K562 (cell line): ENCODE results near the gene PARP4. TPM values are rescaled to one million over a fixed set of nuclear protein-coding genes. Genes with fewer than 3 reads are reported as not detected.

Experiments used
- ATAC-seq: fragments of 200-7000 bp; cut with Tn5 transposase; 3 replicates; pipeline ENCODE4 v1.9.1; 2020; ENCODE audit warnings: moderate library complexity
- BruUV-seq: library from RNA; stranded (reverse); fragments of 400-500 nt; replicated peaks from 2 replicates; lab custom pipeline; 2021; lab: Mats Ljungman, UMichigan
- CTCF ChIA-PET: fragments of 300-600 bp; formaldehyde crosslinking; extraction: SDS; loops from one replicate; lab custom pipeline; 2021; ENCODE audit warnings: low intra/inter-chr PET ratio; lab: Yijun Ruan, JAX
- POLR2A ChIA-PET: fragments of 300-600, 350-650 bp; sonication (Branson Sonifier 250); formaldehyde crosslinking; extraction: SDS; loops from one replicate; lab custom pipeline; 2021; ENCODE audit warnings: antibody characterized with exemption, inconsistent platforms; lab: Yijun Ruan, JAX
- DNase-seq, 4 experiments: peaks; one replicate each; pipeline versions ENCODE4 v3.0.0 to v3.0.0-alpha.2; 2011 to 2018; ENCODE audit warnings: low spot score in 3 of 4, mixed read lengths in 3 of 4; ENCODE audit errors: extremely low read depth in 1 of 4
- FAIRE-seq: peaks from 2 replicates; lab custom pipeline; 2011; peaks lifted over from hg19 to GRCh38; lab: Jason Lieb, UNC
- H2AFZ ChIP-seq: 2 replicates; pipeline ENCODE4 v1.6.0; 2011; ENCODE audit warnings: low read depth, low read length, control low read depth, inconsistent platforms
- H3K27ac ChIP-seq: fragments of 200-600 bp; 3 replicates; pipeline ENCODE4 v1.8.0; 2011; ENCODE audit warnings: low read depth, mild to moderate bottlenecking, control low read depth, inconsistent platforms, low read length, moderate library complexity, mixed read lengths; ENCODE audit errors: extremely low read depth
- H3K27me3 ChIP-seq, 2 experiments: fragments of 300-600 bp in 1 of 2; 2 replicates in 1 of 2; 3 replicates in 1 of 2; pipeline versions ENCODE4 v1.6.0 to v1.8.0; 2011; ENCODE audit warnings: inconsistent platforms in 2 of 2, low read length in 2 of 2, mild to moderate bottlenecking in 1 of 2, mixed read lengths in 1 of 2, moderate library complexity in 1 of 2; ENCODE audit not compliant: control insufficient read depth in 2 of 2, insufficient read depth in 2 of 2
- H3K36me3 ChIP-seq: fragments of 300-600 bp; 3 replicates; pipeline ENCODE4 v1.8.0; 2011; ENCODE audit warnings: mild to moderate bottlenecking, low read length, inconsistent platforms; ENCODE audit not compliant: control insufficient read depth, insufficient read depth
- H3K4me1 ChIP-seq, 2 experiments: fragments of 200-600 bp in 1 of 2; replicated peaks in 1 of 2; 2 replicates in 1 of 2; 3 replicates in 1 of 2; pipeline versions ENCODE4 v1.5.1 to v1.8.0; 2011; ENCODE audit warnings: inconsistent platforms in 2 of 2, low read length in 2 of 2, mild to moderate bottlenecking in 1 of 2, mixed read lengths in 1 of 2, moderate library complexity in 1 of 2; ENCODE audit not compliant: control insufficient read depth in 2 of 2, insufficient read depth in 2 of 2
- H3K4me2 ChIP-seq: 2 replicates; pipeline ENCODE4 v1.6.1; 2011; ENCODE audit warnings: low read length, control low read depth, inconsistent platforms, mixed read lengths; ENCODE audit not compliant: insufficient read depth
- H3K4me3 ChIP-seq: fragments of 200-600 bp; sonication (generic), shearing (Covaris generic); 2 replicates; pipeline ENCODE4 v1.5.1; 2016; ENCODE audit warnings: control low read depth, inconsistent platforms
- H3K79me2 ChIP-seq: fragments of 200-600 bp; 3 replicates; pipeline ENCODE4 v1.8.0; 2011; ENCODE audit warnings: low read length, inconsistent platforms; ENCODE audit not compliant: control insufficient read depth, insufficient read depth
- H3K9ac ChIP-seq, 2 experiments: 2 replicates each; pipeline versions ENCODE4 v1.6.0 to v1.6.1; 2011; ENCODE audit warnings: low read depth in 2 of 2, low read length in 2 of 2, control low read depth in 1 of 2, inconsistent platforms in 1 of 2, mild to moderate bottlenecking in 1 of 2, mixed read lengths in 1 of 2; ENCODE audit not compliant: insufficient read depth in 1 of 2
- H3K9me1 ChIP-seq: one replicate; pipeline ENCODE4 v1.6.0; 2011; ENCODE audit warnings: inconsistent platforms, mild to moderate bottlenecking, low read length, moderate library complexity; ENCODE audit not compliant: control insufficient read depth, insufficient read depth
- H3K9me3 ChIP-seq: replicated peaks from 2 replicates; pipeline ENCODE4 v1.5.1; 2011; ENCODE audit warnings: low read depth, low read length, inconsistent platforms; ENCODE audit not compliant: control insufficient read depth, insufficient read depth
- H4K20me1 ChIP-seq: replicated peaks from 2 replicates; pipeline ENCODE4 v1.6.1; 2011; ENCODE audit warnings: low read length, inconsistent platforms, mixed read lengths; ENCODE audit not compliant: control insufficient read depth, insufficient read depth
- DIDO1 ChIP-seq: fragments of 450-650 bp; IDR thresholded peaks from 2 replicates; pipeline ENCODE4 v1.6.1; 2016; ENCODE audit warnings: low read depth, missing biosample characterization, missing genetic modification characterization
- FOXJ3 ChIP-seq: sonication (generic); formaldehyde crosslinking; IDR thresholded peaks from 2 replicates; pipeline ENCODE4 v1.4.0; 2020; ENCODE audit warnings: mild to moderate bottlenecking, missing genetic modification reagents
- GABPB1 ChIP-seq: sonication (generic); formaldehyde crosslinking; IDR thresholded peaks from 2 replicates; pipeline ENCODE4 v1.8.0; 2022; ENCODE audit warnings: mild to moderate bottlenecking, missing genetic modification reagents
- HMGN3 ChIP-seq: IDR thresholded peaks from 2 replicates; pipeline ENCODE4 v1.6.1; 2011; ENCODE audit warnings: borderline replicate concordance, low read depth, mild to moderate bottlenecking, mixed read lengths, low read length; ENCODE audit not compliant: insufficient read length; ENCODE audit errors: extremely low read depth
- KDM1A ChIP-seq, 2 experiments: fragments of 450-650 bp; IDR thresholded peaks; 2 replicates each; pipeline ENCODE4 v1.6.1; 2016; ENCODE audit warnings: mild to moderate bottlenecking in 2 of 2
- PHB2 ChIP-seq: fragments of 450-650 bp; IDR thresholded peaks from 2 replicates; pipeline ENCODE4 v1.6.1; 2017; ENCODE audit warnings: low read depth
- POLR2A ChIP-seq: fragments of 450-650 bp; conservative IDR thresholded peaks from 2 replicates; pipeline ENCODE4 v1.6.1; 2016
- POLR2H ChIP-seq: IDR thresholded peaks from 2 replicates; pipeline ENCODE4 v1.6.1; 2016; ENCODE audit warnings: missing genetic modification characterization, low read depth, mild to moderate bottlenecking, control low read depth, missing compliant biosample characterization, moderate library complexity
- ZNF184 ChIP-seq: sonication (generic); formaldehyde crosslinking; IDR thresholded peaks from 2 replicates; pipeline ENCODE4 v1.5.0; 2020; ENCODE audit warnings: missing genetic modification reagents
- ZNF431 ChIP-seq: sonication (generic); formaldehyde crosslinking; IDR thresholded peaks from 2 replicates; pipeline ENCODE4 v1.8.0; 2022; ENCODE audit warnings: mild to moderate bottlenecking, missing genetic modification reagents
- ZNF511 ChIP-seq: sonication (generic); formaldehyde crosslinking; IDR thresholded peaks from 2 replicates; pipeline ENCODE4 v1.8.0; 2022; ENCODE audit warnings: mild to moderate bottlenecking, missing genetic modification reagents
- ZNF639 ChIP-seq, 2 experiments: fragments of 200-800 bp in 1 of 2; sonication (Bioruptor generic) in 1 of 2; sonication (generic) in 1 of 2; formaldehyde crosslinking in 1 of 2; IDR thresholded peaks in 1 of 2; conservative IDR thresholded peaks in 1 of 2; 2 replicates each; pipeline versions ENCODE4 v1.5.0 to v1.6.1; 2016 to 2020; ENCODE audit warnings: missing compliant biosample characterization in 1 of 2, missing genetic modification characterization in 1 of 2, missing genetic modification reagents in 1 of 2
- ZNF644 ChIP-seq: fragments of 200-800 bp; sonication (Bioruptor generic); IDR thresholded peaks from 2 replicates; pipeline ENCODE4 v1.6.1; 2016; ENCODE audit warnings: low read depth, missing genetic modification characterization, missing compliant biosample characterization
- WGBS: fragments of 100-300 bp; shearing (Covaris generic); methylation state at CpG from one replicate; pipeline ENCODE4 v1.1.6; 2016; ENCODE audit warnings: low coverage, mixed read lengths; ENCODE audit not compliant: insufficient coverage; ENCODE audit errors: missing lambda C conversion rate; 5-methylcytosine and 5-hydroxymethylcytosine counted together
- in situ Hi-C: fragments of 300-500 bp; cut with MboI; formaldehyde crosslinking; loops from 4 replicates; pipeline ENCODE4 v1.15.0; 2018; ENCODE audit warnings: inconsistent platforms, mixed read lengths
- intact Hi-C: fragments of 100-400 bp; cut with micrococcal nuclease; formaldehyde crosslinking; loops from 2 replicates; pipeline ENCODE4 v1.14.2; 2022
- polyA plus RNA-seq, 8 experiments: library from polyadenylated mRNA; depleted of rRNA in 4 of 8; stranded (reverse) in 5 of 8; unstranded in 3 of 8; fragments of >200 nt; fragmentation: Nextera tagmentation in 2 of 8; fragmentation: Illumina TruSeq in 1 of 8; extraction: Ambion mirVana in 2 of 8; extraction: Trizol in 1 of 8; gene quantifications; 2 replicates each; pipeline versions ENCODE4 v1.2.1 to v1.2.3, GENCODE V29; 2011 to 2014; ENCODE audit warnings: inconsistent platforms in 1 of 8, missing spikeins in 1 of 8
- total RNA-seq, 7 experiments: library from RNA; depleted of rRNA in 6 of 7; stranded (reverse); fragments of >200 nt in 6 of 7; fragmentation: Illumina TruSeq in 2 of 7; extraction: Trizol in 2 of 7; gene quantifications; 2 replicates each; pipeline versions ENCODE4 v1.2.1 to v1.2.3, GENCODE V29; 2011 to 2021; ENCODE audit warnings: low replicate concordance in 1 of 7
- TF ChIP-seq, protein P1 (sequence below): fragments of 250-450 bp; sonication (Bioruptor Pico); IDR thresholded peaks from 2 replicates; pipeline ENCODE4 v1.5.0; 2021

The PARP4 gene
- total and polyA plus RNA-seq, 9 of the 15 experiments (the other 6 are each of a cell fraction or from before 2014, with no cell fraction given): 6.3 to 26.3 (median 18.8) TPM

- no peak for TF ChIP-seq ZNF644 (tag)
- no peak for TF ChIP-seq ZNF639 (CRISPR knock-in tag; conservative IDR thresholded peaks at IDR 0.05 in 1 of 2, IDR thresholded peaks at IDR 0.05 in 1 of 2)
- no peak for TF ChIP-seq FOXJ3 (CRISPR knock-in tag)
- no peak for TF ChIP-seq HMGN3
- TF ChIP-seq, protein P1, sequence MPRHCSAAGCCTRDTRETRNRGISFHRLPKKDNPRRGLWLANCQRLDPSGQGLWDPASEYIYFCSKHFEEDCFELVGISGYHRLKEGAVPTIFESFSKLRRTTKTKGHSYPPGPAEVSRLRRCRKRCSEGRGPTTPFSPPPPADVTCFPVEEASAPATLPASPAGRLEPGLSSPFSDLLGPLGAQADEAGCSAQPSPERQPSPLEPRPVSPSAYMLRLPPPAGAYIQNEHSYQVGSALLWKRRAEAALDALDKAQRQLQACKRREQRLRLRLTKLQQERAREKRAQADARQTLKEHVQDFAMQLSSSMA: no peak
- no peak for TF ChIP-seq KDM1A (IDR thresholded peaks at IDR 0.05)
- TF ChIP-seq POLR2A: no peak
Observed at GRCh38 chr13:24495151-24495729, 17.3 kb downstream of the PARP4 start (continued).

DNA sequence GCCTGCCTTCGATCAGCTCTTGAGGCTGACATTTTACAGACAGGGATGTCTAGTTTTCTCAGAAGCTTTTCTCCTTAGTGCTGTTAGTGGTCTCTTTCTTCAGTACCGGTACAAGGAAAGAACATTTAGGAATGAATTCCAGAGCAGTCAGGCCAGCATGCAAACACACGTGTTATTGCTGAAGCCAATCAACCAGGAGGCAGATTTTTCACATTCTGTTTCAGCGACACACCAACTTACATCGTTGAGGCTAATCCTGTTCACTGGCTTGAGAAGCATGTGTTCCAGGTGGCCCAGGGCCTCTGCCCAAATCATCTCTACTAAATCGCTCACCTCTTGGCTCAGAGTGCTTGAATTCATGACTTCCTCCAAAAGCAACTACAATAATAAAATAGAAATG, 19.2 kb downstream of the PARP4 start:
- BruUV-seq: no TSS peak
- DNase-seq (no peak), FAIRE-seq (no peak), ATAC-seq (no peak)
- Histone ChIP-seq H3K27ac (no peak overlapping the region), H3K4me1 (no peaks in the 10 kb centered on the region), H2AFZ (no peak overlapping the region), H3K4me3 (no peak overlapping the region), H3K79me2 (no peaks in the 10 kb centered on the region), H4K20me1 (no peaks in the 10 kb centered on the region), H3K9ac (no peak overlapping the region), H3K36me3 (peaks cover 52% of the 10 kb centered on the region), H3K27me3 (no peaks in the 10 kb centered on the region), H3K9me1 (no peaks in the 10 kb centered on the region), H3K4me2 (no peak overlapping the region), H3K9me3 (no peaks in the 10 kb centered on the region)
- in situ Hi-C loops: no loop called here
- intact Hi-C loops: no loop called here
- POLR2A ChIA-PET: no interaction called here
- WGBS: 95% methylated on average over 6 of the region's 6 CpGs
- CTCF ChIA-PET: no interaction called here
- TF ChIP-seq DIDO1 (no peak), ZNF431 (CRISPR knock-in tag) (no peak), GABPB1 (CRISPR knock-in tag) (no peak), PHB2 (no peak), ZNF184 (CRISPR knock-in tag) (no peak), POLR2H (tag) (no peak), ZNF511 (no peak)
